Sigmoid colon (tissue), 7 donors: ENCODE results near the gene MCC. TPM values are rescaled to one million over a fixed set of nuclear protein-coding genes. Genes with fewer than 3 reads are reported as not detected.

ENCODE experiments used
- DNase-seq: peaks from one replicate; pipeline ENCODE4 v3.0.0-alpha.2; 2019
- H3K27ac ChIP-seq, 4 donors: fragments of 200-600 bp; sonication (generic); one replicate each; pipeline ENCODE4 v1.5.1; 2016 to 2019; ENCODE audit warnings: mild to moderate bottlenecking in 1 of 4
- H3K27me3 ChIP-seq, 3 donors: fragments of 200-600 bp; sonication (generic); one replicate each; pipeline ENCODE4 v1.5.1; 2019; ENCODE audit warnings: mild to moderate bottlenecking in 1 of 3
- H3K36me3 ChIP-seq, 4 donors: fragments of 200-600 bp; sonication (generic); one replicate each; pipeline ENCODE4 v1.5.1; 2016 to 2019
- H3K4me1 ChIP-seq, 4 donors: fragments of 200-600 bp; sonication (generic); one replicate each; pipeline ENCODE4 v1.5.1; 2017 to 2019
- H3K4me3 ChIP-seq, 4 donors: fragments of 200-600 bp; sonication (generic); one replicate each; pipeline ENCODE4 v1.5.1; 2017 to 2019; ENCODE audit warnings: mild to moderate bottlenecking in 2 of 4, moderate library complexity in 1 of 4
- H3K9me3 ChIP-seq, 4 donors: fragments of 200-600 bp in 3 of 4; sonication (generic) in 3 of 4; one replicate each; pipeline versions ENCODE4 v1.5.1 to v1.6.1; 2013 to 2019
- EP300 ChIP-seq, 4 donors: sonication (generic); formaldehyde crosslinking; IDR thresholded peaks; one replicate each; pipeline ENCODE4 v1.6.1; 2017; ENCODE audit warnings: antibody characterized with exemption in 4 of 4
- POLR2A ChIP-seq, 2 donors: fragments of 450-650 bp; IDR thresholded peaks; one replicate each; pipeline ENCODE4 v1.6.1; 2016; ENCODE audit warnings: antibody characterized with exemption in 2 of 2, mild to moderate bottlenecking in 2 of 2, moderate library complexity in 2 of 2
- POLR2AphosphoS5 ChIP-seq, 4 donors: sonication (generic); formaldehyde crosslinking; IDR thresholded peaks; one replicate each; pipeline ENCODE4 v1.6.1; 2017; ENCODE audit warnings: antibody characterized with exemption in 4 of 4
- whole genome bisulfite sequencing, 2 donors: extraction: QIAGEN DNeasy Blood & Tissue Kit; methylation state at CpG; one replicate each; pipeline ENCODE4 v1.1.7; 2013; 5-methylcytosine and 5-hydroxymethylcytosine counted together
- intact Hi-C: fragments of 100-400 bp; cut with DNase I; formaldehyde crosslinking; loops from one replicate; pipeline ENCODE4 v1.15.1; 2023
- polyA plus RNA-seq, 3 donors: library from polyadenylated mRNA; stranded (reverse); fragments of 200-250 nt; gene quantifications; one replicate each; pipeline ENCODE4 v1.2.3, GENCODE V29; 2013
- total RNA-seq, 4 donors: library from RNA; depleted of rRNA; stranded (reverse); fragments of >200 nt; gene quantifications; one replicate each; pipeline ENCODE4 v1.1.0, GENCODE V29; 2016
- TF ChIP-seq, protein P1 (sequence below), 4 experiments: fragments of 450-650 bp in 3 of 4; fragments of 200-600 bp in 1 of 4; IDR thresholded peaks; one replicate each; pipeline ENCODE4 v1.5.1; 2016 to 2019; ENCODE audit warnings: antibody characterized with exemption in 4 of 4, mild to moderate bottlenecking in 3 of 4, moderate library complexity in 2 of 4
- donor health status: healthy with polysubstance abuse.
- donor health status: Bipolar disorder and iron deficiency.
- donor health status: healthy.

Gene MCC
- total and polyA plus RNA-seq, 7 donors, result 0.69 to 14.0 (median 9.1) TPM

DNA sequence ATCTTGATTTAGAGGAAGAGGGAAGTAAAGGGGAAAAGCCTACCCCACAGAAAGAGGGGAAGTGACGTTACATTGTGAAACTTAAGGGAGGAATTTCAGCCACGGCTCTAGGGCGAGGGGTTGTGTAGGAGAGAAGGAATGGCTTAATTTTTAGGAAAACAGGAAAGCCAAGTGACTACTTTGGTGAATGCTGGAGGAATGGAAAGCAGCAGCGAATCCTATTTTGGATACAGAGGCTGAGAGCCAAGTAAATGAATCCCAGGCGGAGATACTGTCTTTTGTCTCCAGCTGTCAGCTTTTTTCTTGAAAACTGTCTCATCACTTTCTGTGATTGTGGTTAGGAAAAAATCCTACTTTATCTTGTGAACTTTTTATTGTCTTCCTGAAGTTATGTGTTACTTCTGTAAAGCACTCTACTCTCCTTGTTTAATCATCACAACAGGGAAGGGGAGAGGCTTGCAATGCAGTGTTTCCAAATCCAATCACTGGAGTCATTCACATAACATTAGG is 241.8 kb downstream of the MCC start:
- Histone ChIP-seq H3K27me3 (no peaks in the 10 kb centered on the region), H3K4me3 (no peak overlapping the region), H3K9me3 (no peaks in the 10 kb centered on the region), H3K36me3 (no peaks in the 10 kb centered on the region), H3K4me1 (peaks cover 0 to 18% (median 8%) of the 10 kb centered on the region in 4 donors), H3K27ac (peak overlapping the region; percentile 46 to 71 (median 64))
- intact Hi-C loops, result no loop called here
- WGBS, 2 donors, result 58 to 68% methylated on average over 5 of the region's 5 CpGs
- peak; percentile 70 for DNase-seq
- TF ChIP-seq POLR2AphosphoS5 (IDR thresholded peaks at IDR 0.05) (peak in 2 of 4 donors; percentile 20 to 24), EP300 (IDR thresholded peaks at IDR 0.05) (no peak)

- H3K36me3 ChIP-seq, result no peaks in the 10 kb centered on the region
- H3K27me3 ChIP-seq, result no peaks in the 10 kb centered on the region
- intact Hi-C loops, result no loop called here
- peak overlapping the region; percentile 46 to 71 (median 64) for H3K27ac ChIP-seq
- no peak for TF ChIP-seq EP300 (IDR thresholded peaks at IDR 0.05)
- DNase-seq, result no peak
- WGBS, 2 donors, result 68 to 73% methylated on average over 2 of the region's 2 CpGs
- no peaks in the 10 kb centered on the region for H3K9me3 ChIP-seq
- peaks cover 0 to 18% (median 8%) of the 10 kb centered on the region in 4 donors for H3K4me1 ChIP-seq
- no peak overlapping the region for H3K4me3 ChIP-seq
Measured at GRCh38 chr5:113245427-113246225, 242.6 kb downstream of the MCC start.

DNA sequence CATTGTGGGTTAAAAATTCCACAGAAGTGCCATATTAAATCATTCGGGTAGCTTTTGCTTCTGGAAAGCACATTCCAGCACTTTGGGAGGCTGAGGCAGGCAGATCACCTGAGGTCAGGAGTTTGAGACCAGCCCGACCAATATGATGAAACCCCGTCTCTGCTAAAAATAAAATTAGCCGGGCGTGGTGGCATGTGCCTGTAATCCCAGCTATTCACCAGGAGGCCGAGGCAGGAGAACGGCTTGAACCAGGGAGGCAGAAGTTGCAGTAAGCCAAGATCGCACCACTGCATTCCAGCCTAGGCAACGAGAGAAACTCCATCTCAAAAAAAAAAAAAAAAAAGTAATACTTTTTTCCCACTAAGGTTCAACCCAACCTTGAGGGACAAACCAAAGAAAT is 243.3 kb downstream of the MCC start:
- Histone ChIP-seq H3K4me1 (peaks cover 0 to 18% (median 8%) of the 10 kb centered on the region in 4 donors), H3K27ac (peak overlapping the region in 2 of 4 donors; percentile 63 to 64), H3K27me3 (no peaks in the 10 kb centered on the region), H3K9me3 (no peaks in the 10 kb centered on the region), H3K4me3 (no peak overlapping the region), H3K36me3 (no peaks in the 10 kb centered on the region)
- TF ChIP-seq POLR2AphosphoS5 (IDR thresholded peaks at IDR 0.05) (no peak), POLR2A (IDR thresholded peaks at IDR 0.05) (no peak), EP300 (IDR thresholded peaks at IDR 0.05) (no peak)
- TF ChIP-seq, protein P1, sequence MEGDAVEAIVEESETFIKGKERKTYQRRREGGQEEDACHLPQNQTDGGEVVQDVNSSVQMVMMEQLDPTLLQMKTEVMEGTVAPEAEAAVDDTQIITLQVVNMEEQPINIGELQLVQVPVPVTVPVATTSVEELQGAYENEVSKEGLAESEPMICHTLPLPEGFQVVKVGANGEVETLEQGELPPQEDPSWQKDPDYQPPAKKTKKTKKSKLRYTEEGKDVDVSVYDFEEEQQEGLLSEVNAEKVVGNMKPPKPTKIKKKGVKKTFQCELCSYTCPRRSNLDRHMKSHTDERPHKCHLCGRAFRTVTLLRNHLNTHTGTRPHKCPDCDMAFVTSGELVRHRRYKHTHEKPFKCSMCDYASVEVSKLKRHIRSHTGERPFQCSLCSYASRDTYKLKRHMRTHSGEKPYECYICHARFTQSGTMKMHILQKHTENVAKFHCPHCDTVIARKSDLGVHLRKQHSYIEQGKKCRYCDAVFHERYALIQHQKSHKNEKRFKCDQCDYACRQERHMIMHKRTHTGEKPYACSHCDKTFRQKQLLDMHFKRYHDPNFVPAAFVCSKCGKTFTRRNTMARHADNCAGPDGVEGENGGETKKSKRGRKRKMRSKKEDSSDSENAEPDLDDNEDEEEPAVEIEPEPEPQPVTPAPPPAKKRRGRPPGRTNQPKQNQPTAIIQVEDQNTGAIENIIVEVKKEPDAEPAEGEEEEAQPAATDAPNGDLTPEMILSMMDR (IDR thresholded peaks at IDR 0.05), result no peak
- no peak for DNase-seq
- 93 to 94% methylated on average over 9 of the region's 9 CpGs for WGBS, 2 donors
- intact Hi-C loops, result no loop called here

DNA sequence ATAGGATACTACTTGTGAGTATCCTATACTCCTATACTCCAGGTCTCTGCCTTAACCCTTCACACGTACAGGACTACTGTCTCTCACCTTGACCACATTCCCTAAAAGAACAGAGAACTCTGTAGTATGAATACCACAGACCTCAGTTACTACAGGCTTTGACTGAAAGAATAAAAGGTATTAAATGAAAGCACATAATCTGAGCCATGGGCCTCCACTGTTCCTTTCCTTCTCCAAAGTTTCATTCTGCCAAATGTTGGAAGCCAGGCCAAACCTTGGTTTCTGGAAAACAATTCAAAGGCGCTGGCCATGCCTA is 244.9 kb downstream of the MCC start:
- H3K9me3 ChIP-seq, result no peaks in the 10 kb centered on the region
- DNase-seq, result no peak
- intact Hi-C loops, result no loop called here
- no peak overlapping the region for H3K4me3 ChIP-seq
- H3K36me3 ChIP-seq, result no peaks in the 10 kb centered on the region
- 65 to 89% methylated on average over 2 of the region's 2 CpGs for WGBS, 2 donors
- TF ChIP-seq EP300 (IDR thresholded peaks at IDR 0.05) (no peak), POLR2AphosphoS5 (IDR thresholded peaks at IDR 0.05) (no peak), POLR2A (IDR thresholded peaks at IDR 0.05) (no peak)
- TF ChIP-seq, protein P1 (IDR thresholded peaks at IDR 0.05), result no peak
- H3K27me3 ChIP-seq, result no peaks in the 10 kb centered on the region
- H3K4me1 ChIP-seq, result peaks cover 0 to 18% (median 6%) of the 10 kb centered on the region in 4 donors
- H3K27ac ChIP-seq, result no peak overlapping the region

GRCh38 chr5:113242481-113243348 is 245.5 kb downstream of the MCC start:
- no peak overlapping the region for H3K27ac ChIP-seq
- WGBS, 2 donors, result 89 to 91% methylated on average over 8 of the region's 8 CpGs

More at GRCh38 chr5:113242481-113243348, 245.5 kb downstream of the MCC start:
- intact Hi-C loops, result no loop called here
- DNase-seq, result no peak
- H3K9me3 ChIP-seq, result no peaks in the 10 kb centered on the region
- H3K4me3 ChIP-seq, result no peak overlapping the region
- TF ChIP-seq, protein P1 (IDR thresholded peaks at IDR 0.05), result no peak
- TF ChIP-seq POLR2A (IDR thresholded peaks at IDR 0.05), result no peak
- TF ChIP-seq EP300 (IDR thresholded peaks at IDR 0.05), result no peak
- TF ChIP-seq POLR2AphosphoS5 (IDR thresholded peaks at IDR 0.05), result no peak
- H3K27me3 ChIP-seq, result no peaks in the 10 kb centered on the region
- H3K36me3 ChIP-seq, result no peaks in the 10 kb centered on the region
- H3K4me1 ChIP-seq, result peaks cover 0 to 22% (median 6%) of the 10 kb centered on the region in 4 donors
